Lower lobe of right lung (tissue), 2 donors: Measurements from ENCODE around the gene IRF2BPL. TPM values are rescaled to one million over a fixed set of nuclear protein-coding genes. Genes with fewer than 3 reads are reported as not detected.

ENCODE experiments used
- ATAC-seq, 2 donors: fragments of 200-7000 bp; cut with Tn5 transposase; one replicate each; pipeline ENCODE4 v1.9.1; 2020 to 2022; ENCODE audit warnings: mild to moderate bottlenecking in 2 of 2, moderate library complexity in 2 of 2
- DNase-seq: peaks from one replicate; pipeline ENCODE4 v3.0.0-alpha.2; 2020
- H3K27ac ChIP-seq: fragments of 200-600 bp; one replicate; pipeline ENCODE4 v1.8.0; 2022
- H3K27me3 ChIP-seq: fragments of 200-600 bp; one replicate; pipeline ENCODE4 v1.8.0; 2022; ENCODE audit warnings: low read depth
- H3K36me3 ChIP-seq: fragments of 200-600 bp; one replicate; pipeline ENCODE4 v1.8.0; 2022; ENCODE audit warnings: mild to moderate bottlenecking
- H3K4me1 ChIP-seq: fragments of 200-600 bp; one replicate; pipeline ENCODE4 v1.8.0; 2022
- H3K4me3 ChIP-seq: fragments of 200-600 bp; one replicate; pipeline ENCODE4 v1.8.0; 2022; ENCODE audit warnings: mild to moderate bottlenecking
- H3K9me3 ChIP-seq: fragments of 200-600 bp; one replicate; pipeline ENCODE4 v1.8.0; 2022
- CTCF ChIP-seq: fragments of 200-600 bp; IDR thresholded peaks from one replicate; pipeline ENCODE4 v1.8.0; 2022; ENCODE audit warnings: antibody characterized with exemption, mild to moderate bottlenecking
- intact Hi-C: fragments of 100-400 bp; cut with DNase I; formaldehyde crosslinking; loops from one replicate; pipeline ENCODE4 v1.11.0; 2022
- total RNA-seq: library from RNA; stranded (reverse); fragmentation: NEBNext Ultra II Directional; extraction: Animal tissue kit (Norgen Biotek cat#: 25700); gene quantifications from one replicate; pipeline ENCODE4 v1.2.1, GENCODE V29; 2021
- donor health status: DM: no; HTN: yes; CAD: no; lungs with severe emphysema.

IRF2BPL gene
- total RNA-seq, 1 donor from 2014 or later = 44.3 TPM

GRCh38 chr14:77040059-77040740 lies 11.7 kb upstream of the IRF2BPL start:
- Histone ChIP-seq H3K27ac (peak overlapping the region; percentile 94), H3K36me3 (no peaks in the 10 kb centered on the region), H3K4me1 (peaks cover 94% of the 10 kb centered on the region), H3K9me3 (no peaks in the 10 kb centered on the region), H3K4me3 (peak overlapping the region; percentile 36), H3K27me3 (no peaks in the 10 kb centered on the region)
- TF ChIP-seq CTCF = no peak
- ATAC-seq (peak; percentile 91 to 93), DNase-seq (peak; percentile 99)
- intact Hi-C loops = no loop called here

GRCh38 chr14:77039285-77040058 lies 11.0 kb upstream of the IRF2BPL start:
- Histone ChIP-seq H3K4me3 (peak overlapping the region; percentile 36), H3K27ac (peak overlapping the region; percentile 94), H3K9me3 (no peaks in the 10 kb centered on the region), H3K4me1 (peaks cover 94% of the 10 kb centered on the region), H3K36me3 (no peaks in the 10 kb centered on the region), H3K27me3 (no peaks in the 10 kb centered on the region)
- no peak for DNase-seq
- intact Hi-C loops = no loop called here
- no peak for ATAC-seq
- TF ChIP-seq CTCF = no peak

- ATAC-seq (no peak), DNase-seq (peak; percentile 68)
- Histone ChIP-seq H3K4me1 (peaks cover 88% of the 10 kb centered on the region), H3K4me3 (no peak overlapping the region), H3K9me3 (no peaks in the 10 kb centered on the region), H3K27me3 (no peaks in the 10 kb centered on the region), H3K27ac (peak overlapping the region; percentile 94), H3K36me3 (no peaks in the 10 kb centered on the region)
- intact Hi-C loops = no loop called here
- TF ChIP-seq CTCF = no peak
These were observed 9.5 kb upstream of the IRF2BPL start for GRCh38 chr14:77037938-77038568.

- Histone ChIP-seq H3K4me1 (peaks cover 88% of the 10 kb centered on the region), H3K9me3 (no peaks in the 10 kb centered on the region), H3K4me3 (no peak overlapping the region), H3K27ac (peak overlapping the region; percentile 94), H3K36me3 (no peaks in the 10 kb centered on the region), H3K27me3 (no peaks in the 10 kb centered on the region)
- DNase-seq (no peak), ATAC-seq (no peak)
- intact Hi-C loops = no loop called here
- TF ChIP-seq CTCF = no peak
These were observed 8.9 kb upstream of the IRF2BPL start for GRCh38 chr14:77037215-77037937.

GRCh38 chr14:77036484-77037214 lies 8.1 kb upstream of the IRF2BPL start:
- DNase-seq (no peak), ATAC-seq (no peak)
- Histone ChIP-seq H3K27me3 (no peaks in the 10 kb centered on the region), H3K4me3 (no peak overlapping the region), H3K27ac (peak overlapping the region; percentile 94), H3K4me1 (peaks cover 88% of the 10 kb centered on the region), H3K36me3 (no peaks in the 10 kb centered on the region), H3K9me3 (no peaks in the 10 kb centered on the region)
- intact Hi-C loops = no loop called here
- no peak for TF ChIP-seq CTCF
